Liver (tissue), 9 donors: ENCODE measurements around the gene GSTA2. TPM values are rescaled to one million over a fixed set of nuclear protein-coding genes. Genes with fewer than 3 reads are reported as not detected.
"Not testable (repeated sequence)": the region's sequence is repeated elsewhere in the genome, so short reads cannot be mapped to it uniquely, and the experiment has no call there.

Experiments
- DNase-seq: peaks from one replicate; pipeline ENCODE4 v3.0.0-alpha.2; 2017; ENCODE audit warnings: low spot score
- H3K27ac ChIP-seq, 2 donors: one replicate each; pipeline ENCODE4 v1.7.0; 2013; ENCODE audit warnings: inconsistent platforms in 2 of 2, low read length in 2 of 2, control low read depth in 1 of 2, low read depth in 1 of 2, mild to moderate bottlenecking in 1 of 2
- H3K27me3 ChIP-seq, 4 donors: one replicate each; pipeline versions ENCODE4 v1.6.1 to v1.7.0; 2013; ENCODE audit warnings: low read length in 3 of 4, inconsistent platforms in 1 of 4, mild to moderate bottlenecking in 1 of 4, moderate library complexity in 1 of 4; ENCODE audit not compliant: control insufficient read depth in 4 of 4, insufficient read depth in 4 of 4
- H3K36me3 ChIP-seq, 4 donors: one replicate each; pipeline versions ENCODE4 v1.6.1 to v1.7.0; 2013; ENCODE audit warnings: low read length in 3 of 4, mild to moderate bottlenecking in 3 of 4, low read depth in 1 of 4, moderate library complexity in 1 of 4; ENCODE audit not compliant: control insufficient read depth in 4 of 4, insufficient read depth in 3 of 4
- H3K4me1 ChIP-seq, 4 donors: one replicate each; pipeline versions ENCODE4 v1.6.1 to v1.7.0; 2013; ENCODE audit warnings: low read length in 3 of 4, mild to moderate bottlenecking in 3 of 4, moderate library complexity in 1 of 4; ENCODE audit not compliant: control insufficient read depth in 4 of 4, insufficient read depth in 4 of 4
- H3K4me3 ChIP-seq, 3 donors: one replicate each; pipeline versions ENCODE4 v1.6.1 to v1.7.0; 2013; ENCODE audit warnings: low read length in 3 of 3, control low read depth in 1 of 3, low read depth in 1 of 3, mild to moderate bottlenecking in 1 of 3
- H3K9ac ChIP-seq, 2 donors: one replicate each; pipeline ENCODE4 v1.7.0; 2013; ENCODE audit warnings: low read length in 2 of 2, mild to moderate bottlenecking in 2 of 2, moderate library complexity in 2 of 2, control low read depth in 1 of 2, low read depth in 1 of 2
- H3K9me3 ChIP-seq, 4 donors: one replicate each; pipeline versions ENCODE4 v1.6.1 to v1.7.0; 2013; ENCODE audit warnings: low read length in 3 of 4; ENCODE audit not compliant: control insufficient read depth in 4 of 4
- CTCF ChIP-seq: fragments of 150-350 bp; IDR thresholded peaks from 2 replicates; pipeline ENCODE4 v1.5.1; 2017; ENCODE audit warnings: improper control_type of control experiment, low read depth, low read length; ENCODE audit not compliant: missing input control
- EGR1 ChIP-seq, 2 donors: IDR thresholded peaks; 2 replicates each; pipeline ENCODE4 v1.6.1; 2016 to 2018; ENCODE audit warnings: antibody characterized with exemption in 2 of 2, low read depth in 2 of 2
- FOXA2 ChIP-seq: IDR thresholded peaks from 2 replicates; pipeline ENCODE4 v1.6.1; 2016; ENCODE audit warnings: antibody characterized with exemption
- HNF4A ChIP-seq, 2 donors: conservative IDR thresholded peaks; 2 replicates each; pipeline ENCODE4 v1.6.1; 2016; ENCODE audit warnings: antibody characterized with exemption in 2 of 2, mild to moderate bottlenecking in 2 of 2
- MAX ChIP-seq: IDR thresholded peaks from 2 replicates; pipeline ENCODE4 v1.6.1; 2016; ENCODE audit warnings: antibody characterized with exemption
- RAD21 ChIP-seq, 2 donors: IDR thresholded peaks; 2 replicates each; pipeline ENCODE4 v1.6.1; 2016; ENCODE audit warnings: antibody characterized with exemption in 2 of 2, mild to moderate bottlenecking in 2 of 2
- REST ChIP-seq: IDR thresholded peaks from 2 replicates; pipeline ENCODE4 v1.6.1; 2016; ENCODE audit warnings: antibody characterized with exemption, mild to moderate bottlenecking
- RXRA ChIP-seq, 2 donors: IDR thresholded peaks; 2 replicates each; pipeline ENCODE4 v1.6.1; 2017 to 2018; ENCODE audit warnings: antibody characterized with exemption in 2 of 2, mild to moderate bottlenecking in 1 of 2
- SP1 ChIP-seq: IDR thresholded peaks from 2 replicates; pipeline ENCODE4 v1.6.1; 2018; ENCODE audit warnings: antibody characterized with exemption, mild to moderate bottlenecking
- TAF1 ChIP-seq: conservative IDR thresholded peaks from 2 replicates; pipeline ENCODE4 v1.6.1; 2016; ENCODE audit warnings: antibody characterized with exemption, mild to moderate bottlenecking
- WGBS: extraction: QIAGEN DNeasy Blood & Tissue Kit; methylation state at CpG from one replicate; pipeline ENCODE4 v1.1.7; 2013; 5-methylcytosine and 5-hydroxymethylcytosine counted together
- polyA plus RNA-seq, 2 donors: library from polyadenylated mRNA; stranded (reverse) in 1 of 2; unstranded in 1 of 2; fragments of 200-250 nt in 1 of 2; fragments of >200 nt in 1 of 2; fragmentation: Nextera tagmentation in 1 of 2; extraction: Ambion mirVana in 1 of 2; gene quantifications; one replicate each; pipeline versions ENCODE4 v1.2.1 to v1.2.3, GENCODE V29; 2013 to 2015
- total RNA-seq, 2 donors: library from RNA; depleted of rRNA; stranded (reverse); fragments of >200 nt; gene quantifications; one replicate each; pipeline ENCODE4 v1.2.3, GENCODE V29; 2014
- TF ChIP-seq, protein P1 (sequence below): IDR thresholded peaks from 2 replicates; pipeline ENCODE4 v1.6.1; 2016; ENCODE audit warnings: antibody characterized with exemption
- donor health status: healthy.
- donor health status: healthy.
- donor health status: healthy.
- donor health status: healthy.
- donor health status: healthy.

GSTA2 gene
- total RNA-seq: 1 to 10 TPM; 2.0 to 2.2 TPM
- polyA plus RNA-seq: 100 to 1,000 TPM in 1 of 2 donors, 1 to 10 TPM in 1; 1.4 to 110 TPM

- not testable (repeated sequence) for DNase-seq, H3K9me3 ChIP-seq, H3K36me3 ChIP-seq, H3K4me1 ChIP-seq, H3K27me3 ChIP-seq, H3K27ac ChIP-seq
- 36% methylated on average over 2 of the region's 2 CpGs for WGBS
- peak in 1 of 2 donors; percentile 20 for TF ChIP-seq RXRA (IDR thresholded peaks at IDR 0.05)
- peak within 1 kb of the TSS in 2 of 3 donors; percentile 20 to 31 for H3K4me3 ChIP-seq
- H3K9ac ChIP-seq: peak within 1 kb of the TSS in 1 of 2 donors; percentile 14
Observed at GRCh38 chr6:52763322-52763916, at the start of gene GSTA2. Gene GSTA2, minus strand, starts transcription at chr6:52763475. Its CDS starts 5,528 bp downstream, at chr6:52757947.

DNA sequence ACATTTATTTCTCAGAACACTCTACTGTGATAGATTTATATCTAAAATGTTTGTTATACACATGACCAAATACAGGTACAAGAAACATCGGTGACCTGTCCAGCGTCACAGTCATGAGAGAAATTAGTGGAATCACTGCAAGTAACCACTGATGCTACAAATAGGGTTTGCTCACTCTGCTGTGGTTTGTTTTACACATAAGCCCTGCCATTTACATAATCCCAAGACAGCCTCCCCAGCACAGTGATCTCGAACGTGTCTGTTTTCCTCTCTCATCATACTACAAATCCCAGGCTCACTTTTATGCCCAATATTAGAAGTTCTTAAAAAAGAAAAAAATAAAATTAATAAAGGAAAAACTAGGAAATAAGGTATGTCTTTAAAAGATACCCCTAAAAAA lies 46.5 kb upstream of the GSTA2 start:
- not testable (repeated sequence) for DNase-seq, H3K9me3 ChIP-seq, H3K27me3 ChIP-seq, H3K36me3 ChIP-seq, H3K4me1 ChIP-seq, H3K9ac ChIP-seq, H3K4me3 ChIP-seq, H3K27ac ChIP-seq
- 91% methylated on average over 4 of the region's 4 CpGs for WGBS

GRCh38 chr6:52808660-52809059 lies 45.4 kb upstream of the GSTA2 start:
- no peak overlapping the region for H3K4me3 ChIP-seq
- H3K9ac ChIP-seq: no peak overlapping the region
- H3K4me1 ChIP-seq: no peaks in the 10 kb centered on the region
- no peak overlapping the region for H3K27ac ChIP-seq
- H3K9me3 ChIP-seq: no peaks in the 10 kb centered on the region
- no peak for DNase-seq
- H3K27me3 ChIP-seq: no peaks in the 10 kb centered on the region
- TF ChIP-seq MAX (no peak), TAF1 (no peak), HNF4A (conservative IDR thresholded peaks at IDR 0.05) (no peak), FOXA2 (no peak), SP1 (no peak), EGR1 (IDR thresholded peaks at IDR 0.05; ENCODE audit: low read depth in 2 of 2) (no peak), RAD21 (IDR thresholded peaks at IDR 0.05) (no peak), REST (no peak), CTCF (no peak)
- TF ChIP-seq, protein P1, sequence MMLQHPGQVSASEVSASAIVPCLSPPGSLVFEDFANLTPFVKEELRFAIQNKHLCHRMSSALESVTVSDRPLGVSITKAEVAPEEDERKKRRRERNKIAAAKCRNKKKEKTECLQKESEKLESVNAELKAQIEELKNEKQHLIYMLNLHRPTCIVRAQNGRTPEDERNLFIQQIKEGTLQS: no peak
- WGBS: 94% methylated on average over 5 of the region's 5 CpGs
- no peaks in the 10 kb centered on the region for H3K36me3 ChIP-seq
